ENCODE data around the gene MMP14.

MMP14 gene

GRCh38 chr14:22883173-22883976 is 47.0 kb downstream of the MMP14 start, which contains the start of gene REM2:
REM2 (plus strand) TSS chr14:22883222; CDS start chr14:22883288, 66 bp downstream.
- Histone ChIP-seq H3K14ac (ENCODE audit: low read length in 2 of 2) (no peak within 1 kb of the TSS), H2BK15ac (ENCODE audit: low read depth, poor library complexity, severe bottlenecking) (no peak within 1 kb of the TSS), H4K91ac (ENCODE audit: low read length) (peak within 1 kb of the TSS; percentile 36), H2BK12ac (ENCODE audit: low read length in 2 of 2) (no peak within 1 kb of the TSS), H2BK5ac (ENCODE audit: low read depth, low read length, poor library complexity, severe bottlenecking) (no peak within 1 kb of the TSS), H4K8ac (ENCODE audit: low read length) (peak within 1 kb of the TSS; percentile 8), H3K9me3 (ENCODE audit: control insufficient read depth, low read length) (no peaks in the 10 kb centered on the region), H3K4me3 (ENCODE audit: insufficient read depth in 1 of 2, low read depth in 1 of 2, low read length in 2 of 2) (no peak within 1 kb of the TSS), H3K4me1 (ENCODE audit: control insufficient read depth, insufficient read depth, low read depth, low read length) (peaks cover 23% of the 10 kb centered on the region), H3K18ac (ENCODE audit: low read depth in 1 of 2, low read length in 2 of 2) (peak within 1 kb of the TSS in 1 of 2 experiments; percentile 49), H3K27me3 (ENCODE audit: control insufficient read depth in 1 of 2, insufficient read depth in 1 of 2, low read length in 2 of 2) (peaks cover 0 to 20% of the 10 kb centered on the region in 2 experiments), H3K79me1 (replicated peaks; ENCODE audit: low read length, poor library complexity, severe bottlenecking) (peaks cover 4% of the 10 kb centered on the region), H3K27ac (ENCODE audit: low read length, poor library complexity, severe bottlenecking) (no peak within 1 kb of the TSS), H3K4ac (ENCODE audit: low read depth in 1 of 2, low read length in 2 of 2) (no peak within 1 kb of the TSS), H3K4me2 (ENCODE audit: low read length, poor library complexity, severe bottlenecking) (no peak within 1 kb of the TSS), H2BK120ac (ENCODE audit: low read depth, low read length) (no peak within 1 kb of the TSS), H3K23ac (ENCODE audit: low read length in 2 of 2) (no peak within 1 kb of the TSS), H3K36me3 (ENCODE audit: control insufficient read depth in 1 of 2, insufficient read depth in 2 of 2, low read depth in 1 of 2, low read length in 2 of 2) (peaks cover 15 to 20% of the 10 kb centered on the region in 2 experiments), H3K9ac (ENCODE audit: low read length) (peak within 1 kb of the TSS; percentile 46), H2AK5ac (ENCODE audit: low read length, severe bottlenecking) (peak within 1 kb of the TSS; percentile 15), H2AFZ (ENCODE audit: low read depth, low read length) (no peak within 1 kb of the TSS)
- DNase-seq: no peak
- 55% methylated on average over 15 of the region's 15 CpGs for WGBS

- no peak overlapping the region for H3K4ac ChIP-seq (ENCODE audit: low read depth in 1 of 2, low read length in 2 of 2)
- H4K91ac ChIP-seq (ENCODE audit: low read length): no peak overlapping the region
- H3K4me1 ChIP-seq (ENCODE audit: control insufficient read depth, insufficient read depth, low read depth, low read length): peaks cover 23% of the 10 kb centered on the region
- H2AFZ ChIP-seq (ENCODE audit: low read depth, low read length): no peak overlapping the region
- H3K4me3 ChIP-seq (ENCODE audit: insufficient read depth in 1 of 2, low read depth in 1 of 2, low read length in 2 of 2): no peak overlapping the region
- no peak for DNase-seq
- no peak overlapping the region for H3K4me2 ChIP-seq (ENCODE audit: low read length, poor library complexity, severe bottlenecking)
- H2AK5ac ChIP-seq (ENCODE audit: low read length, severe bottlenecking): no peak overlapping the region
- H3K18ac ChIP-seq (ENCODE audit: low read depth in 1 of 2, low read length in 2 of 2): no peak overlapping the region
- WGBS: 82% methylated on average over 7 of the region's 7 CpGs
- H3K27me3 ChIP-seq (ENCODE audit: control insufficient read depth in 1 of 2, insufficient read depth in 1 of 2, low read length in 2 of 2): peaks cover 0 to 20% of the 10 kb centered on the region in 2 experiments
- H3K9ac ChIP-seq (ENCODE audit: low read length): no peak overlapping the region
- H2BK12ac ChIP-seq (ENCODE audit: low read length in 2 of 2): no peak overlapping the region
- H2BK15ac ChIP-seq (ENCODE audit: low read depth, poor library complexity, severe bottlenecking): no peak overlapping the region
- H2BK120ac ChIP-seq (ENCODE audit: low read depth, low read length): no peak overlapping the region
- no peak overlapping the region for H3K23ac ChIP-seq (ENCODE audit: low read length in 2 of 2)
- H3K9me3 ChIP-seq (ENCODE audit: control insufficient read depth, low read length): no peaks in the 10 kb centered on the region
- peaks cover 4% of the 10 kb centered on the region for H3K79me1 ChIP-seq (replicated peaks; ENCODE audit: low read length, poor library complexity, severe bottlenecking)
- H3K27ac ChIP-seq (ENCODE audit: low read length, poor library complexity, severe bottlenecking): no peak overlapping the region
- no peak overlapping the region for H3K14ac ChIP-seq (ENCODE audit: low read length in 2 of 2)
- no peak overlapping the region for H4K8ac ChIP-seq (ENCODE audit: low read length)
- H2BK5ac ChIP-seq (ENCODE audit: low read depth, low read length, poor library complexity, severe bottlenecking): no peak overlapping the region
- peaks cover 7 to 11% of the 10 kb centered on the region in 2 experiments for H3K36me3 ChIP-seq (ENCODE audit: control insufficient read depth in 1 of 2, insufficient read depth in 2 of 2, low read depth in 1 of 2, low read length in 2 of 2)
Measured at GRCh38 chr14:22884076-22884737, 47.8 kb downstream of the MMP14 start.

GRCh38 chr14:22884738-22885523 is 48.5 kb downstream of the MMP14 start:
- no peak overlapping the region for H3K23ac ChIP-seq (ENCODE audit: low read length in 2 of 2)
- no peak overlapping the region for H3K27ac ChIP-seq (ENCODE audit: low read length, poor library complexity, severe bottlenecking)
- no peaks in the 10 kb centered on the region for H3K9me3 ChIP-seq (ENCODE audit: control insufficient read depth, low read length)
- 92% methylated on average over 11 of the region's 11 CpGs for WGBS
- no peak overlapping the region for H2AFZ ChIP-seq (ENCODE audit: low read depth, low read length)
- no peak overlapping the region for H3K14ac ChIP-seq (ENCODE audit: low read length in 2 of 2)
- no peak overlapping the region for H2BK12ac ChIP-seq (ENCODE audit: low read length in 2 of 2)
- peaks cover 23% of the 10 kb centered on the region for H3K4me1 ChIP-seq (ENCODE audit: control insufficient read depth, insufficient read depth, low read depth, low read length)
- H2AK5ac ChIP-seq (ENCODE audit: low read length, severe bottlenecking): no peak overlapping the region
- no peak overlapping the region for H2BK120ac ChIP-seq (ENCODE audit: low read depth, low read length)
- DNase-seq: no peak
- H2BK15ac ChIP-seq (ENCODE audit: low read depth, poor library complexity, severe bottlenecking): peak overlapping the region; percentile 44
- H3K18ac ChIP-seq (ENCODE audit: low read depth in 1 of 2, low read length in 2 of 2): no peak overlapping the region
- no peak overlapping the region for H4K8ac ChIP-seq (ENCODE audit: low read length)
- H3K79me1 ChIP-seq (replicated peaks; ENCODE audit: low read length, poor library complexity, severe bottlenecking): peaks cover 4% of the 10 kb centered on the region
- no peak overlapping the region for H3K9ac ChIP-seq (ENCODE audit: low read length)
- peaks cover 0 to 20% of the 10 kb centered on the region in 2 experiments for H3K27me3 ChIP-seq (ENCODE audit: control insufficient read depth in 1 of 2, insufficient read depth in 1 of 2, low read length in 2 of 2)
- no peak overlapping the region for H2BK5ac ChIP-seq (ENCODE audit: low read depth, low read length, poor library complexity, severe bottlenecking)
- H3K4me3 ChIP-seq (ENCODE audit: insufficient read depth in 1 of 2, low read depth in 1 of 2, low read length in 2 of 2): no peak overlapping the region
- peak overlapping the region; percentile 39 for H4K91ac ChIP-seq (ENCODE audit: low read length)
- H3K4me2 ChIP-seq (ENCODE audit: low read length, poor library complexity, severe bottlenecking): no peak overlapping the region
- no peak overlapping the region for H3K4ac ChIP-seq (ENCODE audit: low read depth in 1 of 2, low read length in 2 of 2)
- H3K36me3 ChIP-seq (ENCODE audit: control insufficient read depth in 1 of 2, insufficient read depth in 2 of 2, low read depth in 1 of 2, low read length in 2 of 2): peaks cover 0 to 5% of the 10 kb centered on the region in 2 experiments
